AG09309 (cell line): ENCODE measurements around the gene GTPBP8.
"Not testable (repeated sequence)": the region's sequence is repeated elsewhere in the genome, so short reads cannot be mapped to it uniquely, and the experiment has no call there.

Experiments
- DNase-seq: peaks from one replicate; pipeline ENCODE4 v3.0.0-alpha.2; 2010; ENCODE audit warnings: low read depth
- H3K4me3 ChIP-seq: 2 replicates; pipeline ENCODE4 v1.5.1; 2011; ENCODE audit warnings: mild to moderate bottlenecking, low read depth, low read length, moderate library complexity; ENCODE audit not compliant: control insufficient read depth
- TF ChIP-seq, protein P1 (sequence below): IDR thresholded peaks from 2 replicates; pipeline ENCODE4 v1.5.1; 2011; ENCODE audit warnings: mild to moderate bottlenecking, low read depth, low read length, inconsistent platforms; ENCODE audit not compliant: insufficient read depth, control insufficient read depth; ENCODE audit errors: missing control alignments

GTPBP8 gene

DNA sequence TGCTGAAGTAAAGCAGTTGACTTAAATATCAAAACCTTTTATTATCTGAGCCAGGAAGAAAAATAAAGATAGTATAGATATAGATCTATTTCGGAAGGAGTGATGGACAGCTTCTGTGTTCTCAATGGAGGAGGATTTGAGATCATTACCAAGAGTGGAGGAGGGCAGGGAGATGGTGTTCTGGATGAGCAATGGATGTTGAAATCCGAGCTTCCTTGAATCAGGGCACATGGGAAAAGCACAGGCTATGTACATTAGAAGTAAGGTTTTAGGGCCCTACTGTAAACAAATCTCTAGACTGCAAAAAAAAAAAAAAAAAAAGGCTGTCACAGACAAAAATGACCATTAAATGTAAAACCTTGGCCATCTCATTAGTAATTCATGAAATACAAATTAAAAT, 43.2 kb downstream of the GTPBP8 start:
- no peak overlapping the region for H3K4me3 ChIP-seq
- DNase-seq, result no peak
- TF ChIP-seq, protein P1, sequence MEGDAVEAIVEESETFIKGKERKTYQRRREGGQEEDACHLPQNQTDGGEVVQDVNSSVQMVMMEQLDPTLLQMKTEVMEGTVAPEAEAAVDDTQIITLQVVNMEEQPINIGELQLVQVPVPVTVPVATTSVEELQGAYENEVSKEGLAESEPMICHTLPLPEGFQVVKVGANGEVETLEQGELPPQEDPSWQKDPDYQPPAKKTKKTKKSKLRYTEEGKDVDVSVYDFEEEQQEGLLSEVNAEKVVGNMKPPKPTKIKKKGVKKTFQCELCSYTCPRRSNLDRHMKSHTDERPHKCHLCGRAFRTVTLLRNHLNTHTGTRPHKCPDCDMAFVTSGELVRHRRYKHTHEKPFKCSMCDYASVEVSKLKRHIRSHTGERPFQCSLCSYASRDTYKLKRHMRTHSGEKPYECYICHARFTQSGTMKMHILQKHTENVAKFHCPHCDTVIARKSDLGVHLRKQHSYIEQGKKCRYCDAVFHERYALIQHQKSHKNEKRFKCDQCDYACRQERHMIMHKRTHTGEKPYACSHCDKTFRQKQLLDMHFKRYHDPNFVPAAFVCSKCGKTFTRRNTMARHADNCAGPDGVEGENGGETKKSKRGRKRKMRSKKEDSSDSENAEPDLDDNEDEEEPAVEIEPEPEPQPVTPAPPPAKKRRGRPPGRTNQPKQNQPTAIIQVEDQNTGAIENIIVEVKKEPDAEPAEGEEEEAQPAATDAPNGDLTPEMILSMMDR, result no peak

DNA sequence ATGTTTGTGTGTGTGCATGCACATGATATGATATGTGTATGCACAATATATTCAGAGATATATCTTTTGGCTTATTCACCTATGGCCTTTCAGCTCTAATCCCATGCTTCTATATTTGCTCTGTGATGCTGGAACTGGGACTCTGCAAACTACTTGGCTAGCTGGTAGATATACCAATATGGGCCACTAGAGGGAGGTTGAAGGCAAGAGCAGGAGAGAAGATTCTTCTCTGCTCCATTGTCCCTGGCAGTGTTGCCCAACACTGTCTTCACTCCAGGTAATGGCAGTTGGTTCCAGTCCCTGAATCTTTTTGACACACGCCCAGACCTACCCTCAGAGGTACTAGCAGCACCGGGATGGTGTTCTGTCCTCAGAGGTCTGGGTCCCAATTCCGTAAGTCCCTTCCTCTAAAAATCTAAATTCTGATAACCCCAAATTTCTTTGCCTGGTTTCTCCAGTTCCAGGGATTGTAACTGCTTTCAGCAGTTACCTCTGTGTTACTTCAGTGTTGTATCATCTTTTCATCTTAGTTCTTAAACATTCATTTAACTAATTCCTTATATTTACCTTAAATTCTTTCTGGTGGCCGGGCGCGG, 44.7 kb downstream of the GTPBP8 start:
- TF ChIP-seq, protein P1, result peak; percentile 90
- no peak overlapping the region for H3K4me3 ChIP-seq
- DNase-seq, result no peak

DNA sequence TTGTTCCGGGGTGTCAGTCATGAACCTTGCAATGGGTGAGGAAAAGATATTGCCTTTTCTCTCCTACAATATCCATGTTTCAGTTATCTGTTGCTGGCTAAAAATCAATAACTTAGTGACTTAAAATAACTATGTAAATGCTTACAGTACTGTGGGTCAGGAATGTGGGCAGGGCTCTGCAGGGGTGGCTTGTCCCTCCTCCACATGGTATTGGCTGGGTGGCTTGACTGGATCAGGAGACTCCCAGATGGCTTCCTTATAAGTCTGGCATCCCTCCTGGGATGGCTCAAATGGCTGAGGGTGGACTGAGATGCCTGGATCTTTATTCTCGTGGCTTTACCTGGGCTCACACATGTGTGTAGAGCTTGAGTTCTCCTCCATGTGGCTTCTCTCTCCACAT, 47.5 kb downstream of the GTPBP8 start:
- TF ChIP-seq, protein P1, result no peak
- no peak overlapping the region for H3K4me3 ChIP-seq
- DNase-seq, result no peak

DNA sequence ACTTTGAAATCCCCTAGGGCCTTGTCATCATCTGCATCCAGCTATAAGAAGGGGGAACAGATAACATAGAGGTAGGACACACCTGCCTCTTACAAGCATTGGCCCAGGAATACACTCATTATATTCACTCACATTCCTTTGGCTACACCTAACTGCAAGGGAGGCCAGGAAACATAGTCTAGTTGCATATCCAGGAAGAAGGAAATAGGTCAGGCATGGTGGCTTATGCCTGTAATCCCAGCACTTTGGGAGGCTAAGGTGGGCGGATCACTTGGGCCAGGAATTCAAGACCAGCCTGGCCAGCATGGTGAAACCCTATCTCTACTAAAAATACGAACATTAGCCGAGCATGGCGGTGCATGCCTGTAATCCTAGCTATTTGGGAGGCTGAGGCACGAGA, 48.8 kb downstream of the GTPBP8 start:
- no peak for DNase-seq
- no peak overlapping the region for H3K4me3 ChIP-seq
- TF ChIP-seq, protein P1, result no peak

DNA sequence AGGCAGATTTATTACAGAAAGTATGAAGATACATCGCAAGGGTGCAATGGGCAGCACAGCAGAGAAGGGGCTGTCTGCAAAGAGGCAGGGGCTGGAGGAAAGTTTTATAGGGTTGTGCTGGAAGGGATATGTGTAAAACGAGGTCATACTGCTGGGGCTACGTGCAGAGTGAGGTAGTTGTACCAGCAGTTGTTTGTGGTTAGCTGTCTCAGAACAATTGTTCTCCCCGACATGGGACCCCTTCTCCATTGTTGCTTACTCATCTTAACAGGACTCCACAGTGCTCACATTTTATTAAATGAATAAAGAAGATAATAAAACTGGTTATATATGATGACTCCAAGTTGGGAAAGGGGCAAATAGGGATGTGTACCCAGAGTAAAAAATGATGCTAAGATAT, 49.4 kb downstream of the GTPBP8 start:
- no peak overlapping the region for H3K4me3 ChIP-seq
- TF ChIP-seq, protein P1, result no peak

DNA sequence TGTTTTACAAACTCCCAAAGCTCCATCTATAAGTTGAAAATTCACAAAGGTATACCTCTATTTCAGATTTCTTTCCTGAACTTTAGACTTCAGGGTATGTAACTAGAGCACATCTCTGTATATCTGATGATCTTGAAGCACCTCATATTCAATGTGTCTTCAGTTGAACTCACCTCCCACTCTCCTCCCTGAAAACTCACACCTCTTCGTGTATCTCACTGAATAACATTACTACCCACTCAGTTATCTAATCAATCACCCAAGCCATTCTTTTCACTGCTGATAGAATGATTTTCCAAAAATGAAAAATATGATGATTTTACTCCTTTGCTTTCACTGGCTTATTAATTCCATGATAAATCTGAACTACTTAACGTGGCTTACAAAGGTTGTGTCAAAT, 52.9 kb downstream of the GTPBP8 start:
- no peak overlapping the region for H3K4me3 ChIP-seq
- no peak for DNase-seq
- TF ChIP-seq, protein P1, result no peak

More for the DNA sequence above, 49.4 kb downstream of the GTPBP8 start:
- no peak for DNase-seq

DNA sequence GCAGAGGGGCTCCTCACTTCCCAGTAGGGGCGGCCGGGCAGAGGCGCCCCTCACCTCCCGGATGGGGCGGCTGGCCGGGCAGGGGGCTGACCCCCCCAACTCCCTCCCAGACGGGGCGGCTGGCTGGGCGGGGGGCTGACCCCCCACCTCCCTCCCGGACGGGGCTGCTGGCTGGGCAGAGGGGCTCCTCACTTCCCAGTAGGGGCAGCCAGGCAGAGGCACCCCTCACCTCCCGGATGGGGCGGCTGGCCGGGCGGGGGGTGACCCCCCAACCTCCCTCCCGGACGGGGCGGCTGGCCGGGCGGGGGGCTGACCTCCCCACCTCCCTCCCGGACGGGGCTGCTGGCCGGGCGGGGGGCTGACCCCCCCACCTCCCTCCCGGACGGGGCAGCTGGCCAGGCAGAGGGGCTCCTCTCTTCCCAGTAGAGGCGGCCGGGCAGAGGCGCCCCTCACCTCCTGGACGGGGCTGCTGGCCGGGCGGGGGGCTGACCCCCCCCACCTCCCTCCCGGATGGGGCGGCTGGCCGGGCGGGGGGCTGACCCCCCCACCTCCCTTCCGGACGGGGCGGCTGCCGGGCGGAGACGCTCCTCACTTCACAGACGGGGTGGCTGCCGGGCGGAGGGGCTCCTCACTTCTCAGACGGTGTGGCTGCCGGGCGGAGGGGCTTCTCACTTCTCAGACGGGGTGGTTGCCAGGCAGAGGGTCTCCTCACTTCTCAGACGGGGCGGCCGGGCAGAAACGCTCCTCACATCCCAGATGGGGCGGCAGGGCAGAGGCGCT, 55.6 kb downstream of the GTPBP8 start:
- not testable (repeated sequence) for H3K4me3 ChIP-seq, DNase-seq
